Adrenal gland (tissue), 5 donors: ENCODE data around the gene AKR7A3.

ENCODE experiments used
- POLR2A ChIP-seq, 2 donors: fragments of 450-650 bp; IDR thresholded peaks; one replicate each; pipeline ENCODE4 v1.6.1; 2017; ENCODE audit warnings: antibody characterized with exemption in 2 of 2, mild to moderate bottlenecking in 2 of 2, moderate library complexity in 1 of 2
- TF ChIP-seq, protein P1 (sequence below), 6 experiments: fragments of 450-650 bp in 4 of 6; fragments of 200-600 bp in 2 of 6; sonication (generic) in 1 of 6; IDR thresholded peaks; 1 replicate in 5 of 6; 2 replicates in 1 of 6; pipeline versions ENCODE4 v1.5.1 to v1.8.0; 2016 to 2021; ENCODE audit warnings: antibody characterized with exemption in 6 of 6, mild to moderate bottlenecking in 2 of 6, moderate library complexity in 1 of 6
- donor health status: DM: no; HTN: no; CAD: no.

- no peak for TF ChIP-seq POLR2A (IDR thresholded peaks at IDR 0.05)
- TF ChIP-seq, protein P1, sequence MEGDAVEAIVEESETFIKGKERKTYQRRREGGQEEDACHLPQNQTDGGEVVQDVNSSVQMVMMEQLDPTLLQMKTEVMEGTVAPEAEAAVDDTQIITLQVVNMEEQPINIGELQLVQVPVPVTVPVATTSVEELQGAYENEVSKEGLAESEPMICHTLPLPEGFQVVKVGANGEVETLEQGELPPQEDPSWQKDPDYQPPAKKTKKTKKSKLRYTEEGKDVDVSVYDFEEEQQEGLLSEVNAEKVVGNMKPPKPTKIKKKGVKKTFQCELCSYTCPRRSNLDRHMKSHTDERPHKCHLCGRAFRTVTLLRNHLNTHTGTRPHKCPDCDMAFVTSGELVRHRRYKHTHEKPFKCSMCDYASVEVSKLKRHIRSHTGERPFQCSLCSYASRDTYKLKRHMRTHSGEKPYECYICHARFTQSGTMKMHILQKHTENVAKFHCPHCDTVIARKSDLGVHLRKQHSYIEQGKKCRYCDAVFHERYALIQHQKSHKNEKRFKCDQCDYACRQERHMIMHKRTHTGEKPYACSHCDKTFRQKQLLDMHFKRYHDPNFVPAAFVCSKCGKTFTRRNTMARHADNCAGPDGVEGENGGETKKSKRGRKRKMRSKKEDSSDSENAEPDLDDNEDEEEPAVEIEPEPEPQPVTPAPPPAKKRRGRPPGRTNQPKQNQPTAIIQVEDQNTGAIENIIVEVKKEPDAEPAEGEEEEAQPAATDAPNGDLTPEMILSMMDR (IDR thresholded peaks at IDR 0.05), result no peak
Observed at GRCh38 chr1:19315378-19316198, 27.0 kb upstream of the AKR7A3 start.
